Breast epithelium (tissue), 4 donors: ENCODE data around the gene THUMPD1. TPM values are rescaled to one million over a fixed set of nuclear protein-coding genes. Genes with fewer than 3 reads are reported as not detected.
A peak's percentile ranks its signal among the peaks of the same experiment; 100 is the strongest.
"Not testable (repeated sequence)": the region's sequence is repeated elsewhere in the genome, so short reads cannot be mapped to it uniquely, and the experiment has no call there.

Source experiments
- DNase-seq, 2 donors: peaks; one replicate each; pipeline ENCODE4 v3.0.0-alpha.2; 2019; ENCODE audit warnings: low spot score in 2 of 2
- H3K27ac ChIP-seq, 2 donors: fragments of 200-600 bp; sonication (generic) in 1 of 2; one replicate each; pipeline ENCODE4 v1.5.1; 2016 to 2019; ENCODE audit warnings: mild to moderate bottlenecking in 1 of 2
- H3K27me3 ChIP-seq, 2 donors: fragments of 200-600 bp; sonication (generic) in 1 of 2; one replicate each; pipeline versions ENCODE4 v1.5.1 to v1.6.0; 2017 to 2019; ENCODE audit warnings: control low read depth in 1 of 2, mild to moderate bottlenecking in 1 of 2
- H3K36me3 ChIP-seq: fragments of 200-600 bp; one replicate; pipeline ENCODE4 v1.5.1; 2019
- H3K4me1 ChIP-seq, 2 donors: fragments of 200-600 bp; sonication (generic); one replicate each; pipeline ENCODE4 v1.5.1; 2016 to 2019; ENCODE audit warnings: control low read depth in 1 of 2
- H3K4me3 ChIP-seq, 3 donors: fragments of 200-600 bp; sonication (generic); 1 replicate in 2 of 3; 2 replicates in 1 of 3; pipeline ENCODE4 v1.5.1; 2016 to 2019; ENCODE audit warnings: mild to moderate bottlenecking in 3 of 3, moderate library complexity in 2 of 3
- H3K9me3 ChIP-seq, 2 donors: fragments of 200-600 bp; sonication (generic) in 1 of 2; one replicate each; pipeline ENCODE4 v1.5.1; 2016 to 2019; ENCODE audit warnings: control low read depth in 1 of 2
- CTCF ChIP-seq, 3 donors: fragments of 450-650 bp; IDR thresholded peaks; one replicate each; pipeline ENCODE4 v1.5.1; 2016 to 2017; ENCODE audit warnings: antibody characterized with exemption in 3 of 3, mild to moderate bottlenecking in 3 of 3, moderate library complexity in 3 of 3
- POLR2A ChIP-seq: fragments of 450-650 bp; IDR thresholded peaks from one replicate; pipeline ENCODE4 v1.6.1; 2016; ENCODE audit warnings: antibody characterized with exemption, mild to moderate bottlenecking, moderate library complexity
- POLR2AphosphoS5 ChIP-seq, 3 donors: sonication (generic); formaldehyde crosslinking; IDR thresholded peaks; one replicate each; pipeline ENCODE4 v1.6.1; 2017; ENCODE audit warnings: antibody characterized with exemption in 3 of 3
- intact Hi-C: fragments of 100-400 bp; cut with DNase I; formaldehyde crosslinking; loops from one replicate; pipeline ENCODE4 v1.15.1; 2023; ENCODE audit warnings: low total_unique reads
- total RNA-seq, 3 donors: library from RNA; depleted of rRNA; stranded (reverse); fragments of >200 nt; gene quantifications; one replicate each; pipeline ENCODE4 v1.1.0, GENCODE V29; 2016

Gene THUMPD1
- total RNA-seq, 3 donors from 2014 or later, result 70.5 to 109 (median 76.3) TPM

GRCh38 chr16:20766294-20766693 lies 24.7 kb upstream of the THUMPD1 start:
- no peaks in the 10 kb centered on the region for H3K36me3 ChIP-seq
- H3K4me3 ChIP-seq, result no peak overlapping the region
- intact Hi-C loops, result no loop called here
- TF ChIP-seq POLR2A (no peak), CTCF (IDR thresholded peaks at IDR 0.05) (no peak), POLR2AphosphoS5 (IDR thresholded peaks at IDR 0.05) (no peak)
- H3K27ac ChIP-seq, result no peak overlapping the region
- DNase-seq, result no peak
- H3K9me3 ChIP-seq, result no peaks in the 10 kb centered on the region
- H3K27me3 ChIP-seq, result no peaks in the 10 kb centered on the region
- no peaks in the 10 kb centered on the region for H3K4me1 ChIP-seq

GRCh38 chr16:20765732-20766131 lies 24.1 kb upstream of the THUMPD1 start:
- no peak overlapping the region for H3K4me3 ChIP-seq
- no peaks in the 10 kb centered on the region for H3K36me3 ChIP-seq
- no peak for TF ChIP-seq POLR2AphosphoS5 (IDR thresholded peaks at IDR 0.05)
- TF ChIP-seq POLR2A, result no peak
- no peak for TF ChIP-seq CTCF (IDR thresholded peaks at IDR 0.05)
- H3K27ac ChIP-seq, result no peak overlapping the region
- DNase-seq, result no peak
- intact Hi-C loops, result no loop called here
- no peaks in the 10 kb centered on the region for H3K9me3 ChIP-seq
- no peaks in the 10 kb centered on the region for H3K27me3 ChIP-seq
- H3K4me1 ChIP-seq, result no peaks in the 10 kb centered on the region

- H3K4me1 ChIP-seq, H3K27me3 ChIP-seq, intact Hi-C loops, H3K4me3 ChIP-seq, H3K9me3 ChIP-seq, H3K27ac ChIP-seq, H3K36me3 ChIP-seq, DNase-seq: not testable (repeated sequence)
Observed at GRCh38 chr16:20764448-20764847, 22.8 kb upstream of the THUMPD1 start.

GRCh38 chr16:20763461-20764232 lies 22.0 kb upstream of the THUMPD1 start, which contains the start of gene ACSM3:
Gene ACSM3 (plus strand): TSS chr16:20764014. CDS start chr16:20770035, 6,021 bp downstream.
- H3K27ac ChIP-seq, result peak within 1 kb of the TSS; percentile 70 to 82
- peak in 1 of 2 donors; percentile 68 for DNase-seq
- no peaks in the 10 kb centered on the region for H3K36me3 ChIP-seq
- H3K4me1 ChIP-seq, result no peaks in the 10 kb centered on the region
- peak within 1 kb of the TSS; percentile 30 to 63 (median 51) for H3K4me3 ChIP-seq
- TF ChIP-seq CTCF (IDR thresholded peaks at IDR 0.05) (no peak), POLR2AphosphoS5 (IDR thresholded peaks at IDR 0.05) (no peak), POLR2A (no peak)
- H3K9me3 ChIP-seq, result no peaks in the 10 kb centered on the region
- H3K27me3 ChIP-seq, result no peaks in the 10 kb centered on the region
- intact Hi-C loops, result no loop called here

GRCh38 chr16:20762404-20763123 lies 20.9 kb upstream of the THUMPD1 start:
- Histone ChIP-seq H3K4me3 (no peak overlapping the region), H3K27ac (peak overlapping the region in 1 of 2 donors; percentile 70), H3K9me3 (no peaks in the 10 kb centered on the region), H3K36me3 (no peaks in the 10 kb centered on the region), H3K27me3 (no peaks in the 10 kb centered on the region), H3K4me1 (no peaks in the 10 kb centered on the region)
- TF ChIP-seq POLR2AphosphoS5 (IDR thresholded peaks at IDR 0.05) (no peak), POLR2A (no peak)
- intact Hi-C loops, result no loop called here
- DNase-seq, result no peak

- no peak for DNase-seq
- no peaks in the 10 kb centered on the region for H3K4me1 ChIP-seq
- no peaks in the 10 kb centered on the region for H3K9me3 ChIP-seq
- no peak overlapping the region for H3K4me3 ChIP-seq
- TF ChIP-seq POLR2AphosphoS5 (IDR thresholded peaks at IDR 0.05) (no peak), POLR2A (no peak), CTCF (IDR thresholded peaks at IDR 0.05) (no peak)
- H3K27ac ChIP-seq, result no peak overlapping the region
- H3K36me3 ChIP-seq, result no peaks in the 10 kb centered on the region
- H3K27me3 ChIP-seq, result no peaks in the 10 kb centered on the region
- intact Hi-C loops, result no loop called here
Observed at GRCh38 chr16:20761175-20761574, 19.6 kb upstream of the THUMPD1 start.
